PFSK-1 (cell line): ENCODE results near the gene HEPN1.

ENCODE experiments used
- REST ChIP-seq, 2 experiments: IDR thresholded peaks; 2 replicates each; pipeline versions ENCODE4 v1.6.1 to v1.8.0; 2011 to 2012; ENCODE audit warnings: low read depth in 2 of 2, low read length in 2 of 2, control low read depth in 1 of 2, inconsistent platforms in 1 of 2, mild to moderate bottlenecking in 1 of 2, moderate library complexity in 1 of 2; ENCODE audit not compliant: insufficient read depth in 1 of 2
- TAF1 ChIP-seq: IDR thresholded peaks from 2 replicates; pipeline ENCODE4 v1.6.1; 2012; ENCODE audit warnings: low read length, control low read depth, borderline replicate concordance; ENCODE audit not compliant: insufficient read depth

DNA sequence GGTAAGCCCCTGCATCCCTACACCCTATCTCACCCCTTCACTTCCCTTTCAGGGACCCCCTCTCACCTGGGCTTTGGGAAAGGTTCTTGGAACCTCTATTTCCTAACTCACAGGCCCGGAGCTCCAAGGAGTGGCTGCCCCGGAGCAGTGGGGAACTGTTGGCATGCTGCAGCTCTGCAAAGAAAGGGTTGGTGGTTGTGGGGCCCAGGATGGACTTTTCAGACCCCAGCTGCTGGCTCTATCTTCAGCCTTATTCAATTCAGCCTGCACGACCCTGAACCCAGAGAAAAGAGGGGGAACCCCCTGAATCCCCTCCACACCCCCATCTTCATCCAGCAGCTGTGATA, 31.4 kb upstream of the HEPN1 start:
- TF ChIP-seq REST (IDR thresholded peaks at IDR 0.05; ENCODE audit: insufficient read depth in 1 of 2, low read depth in 2 of 2, low read length in 2 of 2) (no peak), TAF1 (no peak)
